A549 treated with GW870086 at 1 μM for 4 hours (cell line): ENCODE data around the gene GPNMB. TPM values are rescaled to one million over a fixed set of nuclear protein-coding genes. Genes with fewer than 3 reads are reported as not detected.

Experiments
- total RNA-seq: library from RNA; stranded (reverse); fragments of 200-300 nt; extraction: Qiagen RNA extraction; gene quantifications from 5 replicates; pipeline ENCODE4 v1.2.3, GENCODE V29; 2022; ENCODE audit warnings: low read depth

The GPNMB gene
- total RNA-seq: 2.5 to 4.7 TPM (median 3.4 TPM) in 5 replicates

GRCh38 chr7:23246555-23246954, at the start of gene GPNMB:
Gene GPNMB, plus strand, starts transcription at chr7:23246775. Its CDS starts 83 bp downstream, at chr7:23246858.

DNA sequence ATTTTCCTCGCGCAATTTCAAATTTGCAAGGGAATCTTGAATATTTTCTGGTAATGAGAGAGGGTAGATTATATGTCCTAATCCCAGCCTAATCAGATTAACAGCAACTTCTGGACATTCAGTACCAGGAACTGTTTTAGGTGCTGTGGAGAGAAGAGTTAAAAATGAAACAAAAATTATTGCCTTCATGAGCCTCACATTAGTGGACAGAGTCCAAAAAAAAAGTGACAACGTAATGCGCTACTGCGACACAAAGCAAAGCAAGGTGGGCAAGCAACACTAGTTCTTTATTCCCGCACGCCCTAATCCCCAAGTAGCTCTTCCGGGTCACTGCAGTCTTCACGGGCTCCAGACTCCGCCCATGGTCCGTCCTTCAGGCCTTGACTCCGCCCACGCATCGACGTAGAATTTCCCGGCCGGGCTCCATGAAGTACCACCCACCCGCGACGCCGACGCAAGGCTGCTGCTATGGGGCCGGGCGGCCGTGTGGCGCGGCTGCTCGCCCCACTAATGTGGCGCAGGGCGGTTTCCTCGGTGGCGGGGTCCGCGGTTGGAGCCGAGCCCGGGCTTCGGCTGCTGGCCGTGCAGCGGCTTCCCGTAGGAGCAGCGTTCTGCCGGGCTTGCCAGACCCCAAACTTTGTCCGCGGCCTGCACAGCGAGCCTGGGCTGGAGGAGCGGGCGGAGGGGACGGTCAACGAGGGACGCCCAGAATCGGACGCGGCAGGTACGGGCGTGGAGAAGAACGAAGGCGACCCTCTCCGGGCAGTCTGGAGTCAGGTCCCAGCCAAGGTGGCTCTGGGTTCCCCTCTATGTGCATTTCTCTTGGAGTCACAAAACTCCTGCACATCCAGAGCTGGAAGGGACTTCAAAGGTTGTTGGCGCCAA, 52.6 kb downstream of the GPNMB start, which contains the start of gene MALSU1:
TSS of gene MALSU1 (plus strand) at position 455 of the 885 bp plus-strand sequence. CDS start at position 469, 14 bp downstream.

Other genes with a start within 250 kb of the GPNMB start
- gene HYCC1, start 232.6 kb upstream of the GPNMB start, total RNA-seq: 13.5 to 30.2 TPM (median 24.9 TPM) in 5 replicates
- gene KLHL7, start 141.0 kb upstream of the GPNMB start, total RNA-seq: 20.4 to 27.3 TPM (median 24.2 TPM) in 5 replicates
- 25.7 to 29.8 TPM (median 27.7 TPM) in 5 replicates for gene NUP42, start 64.7 kb upstream of the GPNMB start, total RNA-seq
- gene MALSU1, start 52.6 kb downstream of the GPNMB start, total RNA-seq: 74.8 to 98.5 TPM (median 95.0 TPM) in 5 replicates
- 22.2 to 31.3 TPM (median 28.9 TPM) in 5 replicates for gene IGF2BP3, start 223.7 kb downstream of the GPNMB start, total RNA-seq